Mammary epithelial cell (primary cell): Measurements from ENCODE around the gene CNGA2.

ENCODE experiments used
- EZH2 ChIP-seq: IDR thresholded peaks from 2 replicates; pipeline ENCODE4 v1.6.1; 2012; ENCODE audit warnings: low read length, inconsistent platforms, borderline replicate concordance
- TF ChIP-seq, protein P1 (sequence below), 2 donors: IDR thresholded peaks in 1 of 2; conservative IDR thresholded peaks in 1 of 2; 2 replicates each; pipeline ENCODE4 v1.5.1; 2011 to 2012; ENCODE audit warnings: inconsistent platforms in 2 of 2, low read length in 2 of 2, mild to moderate bottlenecking in 2 of 2, control low read depth in 1 of 2, low read depth in 1 of 2; ENCODE audit not compliant: insufficient read depth in 1 of 2; ENCODE audit errors: extremely low read depth in 1 of 2

DNA sequence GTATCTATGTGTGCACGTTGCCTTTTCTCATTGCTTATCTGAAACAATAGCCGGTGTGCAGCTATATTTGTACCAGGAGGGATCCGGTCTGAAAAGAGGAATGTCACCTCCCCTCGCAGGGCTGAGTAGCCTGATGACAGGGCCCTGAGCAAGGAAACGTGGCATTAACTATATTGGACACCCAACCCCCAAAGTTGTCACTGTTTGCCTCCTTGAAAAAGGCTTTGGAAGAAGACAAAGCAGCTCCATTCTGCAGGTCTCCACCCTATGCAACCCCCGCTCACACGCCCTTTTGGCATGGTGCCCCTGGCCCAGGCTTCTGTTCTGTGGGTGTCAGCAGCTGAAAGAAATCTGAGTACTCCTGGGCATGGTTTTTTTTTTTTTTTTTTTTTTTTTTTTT lies 31.1 kb upstream of the CNGA2 start:
- TF ChIP-seq, protein P1, sequence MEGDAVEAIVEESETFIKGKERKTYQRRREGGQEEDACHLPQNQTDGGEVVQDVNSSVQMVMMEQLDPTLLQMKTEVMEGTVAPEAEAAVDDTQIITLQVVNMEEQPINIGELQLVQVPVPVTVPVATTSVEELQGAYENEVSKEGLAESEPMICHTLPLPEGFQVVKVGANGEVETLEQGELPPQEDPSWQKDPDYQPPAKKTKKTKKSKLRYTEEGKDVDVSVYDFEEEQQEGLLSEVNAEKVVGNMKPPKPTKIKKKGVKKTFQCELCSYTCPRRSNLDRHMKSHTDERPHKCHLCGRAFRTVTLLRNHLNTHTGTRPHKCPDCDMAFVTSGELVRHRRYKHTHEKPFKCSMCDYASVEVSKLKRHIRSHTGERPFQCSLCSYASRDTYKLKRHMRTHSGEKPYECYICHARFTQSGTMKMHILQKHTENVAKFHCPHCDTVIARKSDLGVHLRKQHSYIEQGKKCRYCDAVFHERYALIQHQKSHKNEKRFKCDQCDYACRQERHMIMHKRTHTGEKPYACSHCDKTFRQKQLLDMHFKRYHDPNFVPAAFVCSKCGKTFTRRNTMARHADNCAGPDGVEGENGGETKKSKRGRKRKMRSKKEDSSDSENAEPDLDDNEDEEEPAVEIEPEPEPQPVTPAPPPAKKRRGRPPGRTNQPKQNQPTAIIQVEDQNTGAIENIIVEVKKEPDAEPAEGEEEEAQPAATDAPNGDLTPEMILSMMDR (conservative IDR thresholded peaks at IDR 0.05 in 1 of 2, IDR thresholded peaks at IDR 0.05 in 1 of 2; ENCODE audit: extremely low read depth in 1 of 2, insufficient read depth in 1 of 2, low read depth in 1 of 2, low read length in 2 of 2): no peak
- TF ChIP-seq EZH2: no peak
